Testis (tissue), 3 donors: Measurements from ENCODE around the gene PPM1M. TPM values are rescaled to one million over a fixed set of nuclear protein-coding genes. Genes with fewer than 3 reads are reported as not detected.

Experiments
- DNase-seq: peaks from one replicate; pipeline ENCODE4 v3.0.0-alpha.2; 2019
- H3K27ac ChIP-seq, 2 donors: fragments of 200-600 bp; sonication (generic); one replicate each; pipeline ENCODE4 v1.5.1; 2019
- H3K27me3 ChIP-seq: fragments of 200-600 bp; sonication (generic); one replicate; pipeline ENCODE4 v1.5.1; 2019
- H3K36me3 ChIP-seq: fragments of 200-600 bp; sonication (generic); one replicate; pipeline ENCODE4 v1.5.1; 2017; ENCODE audit warnings: low read depth; ENCODE audit errors: missing control alignments
- H3K4me1 ChIP-seq: fragments of 200-600 bp; sonication (generic); one replicate; pipeline ENCODE4 v1.5.1; 2019
- H3K4me3 ChIP-seq, 2 donors: fragments of 200-600 bp; sonication (generic); one replicate each; pipeline ENCODE4 v1.5.1; 2017 to 2019
- H3K9me3 ChIP-seq: fragments of 200-600 bp; sonication (generic); one replicate; pipeline ENCODE4 v1.5.1; 2017
- POLR2A ChIP-seq: fragments of 450-650 bp; IDR thresholded peaks from one replicate; pipeline ENCODE4 v1.6.1; 2017; ENCODE audit warnings: antibody characterized with exemption, mild to moderate bottlenecking, moderate library complexity
- WGBS, 2 donors: methylation state at CpG; one replicate each; pipeline ENCODE4 v1.1.5; 2018; 5-methylcytosine and 5-hydroxymethylcytosine counted together
- intact Hi-C: fragments of 100-400 bp; cut with DNase I; formaldehyde crosslinking; loops from one replicate; pipeline ENCODE4 v1.15.1; 2023; ENCODE audit warnings: low total_unique reads
- polyA plus RNA-seq: library from polyadenylated mRNA; stranded (reverse); fragments of 350-450 nt; fragmentation: Illumina TruSeq; extraction: RNeasy Lipid Tissue Mini Kit (QIAGEN cat#74804); gene quantifications from one replicate; pipeline ENCODE4 v1.2.3, GENCODE V29; 2014; ENCODE audit warnings: low read depth, low replicate concordance; ENCODE audit not compliant: insufficient read depth
- total RNA-seq, 2 donors: library from RNA; depleted of rRNA; stranded (reverse); fragments of >200 nt; gene quantifications; one replicate each; pipeline ENCODE4 v1.2.3, GENCODE V29; 2016
- TF ChIP-seq, protein P1 (sequence below), 3 experiments: fragments of 450-650 bp in 2 of 3; fragments of 200-600 bp in 1 of 3; sonication (generic) in 1 of 3; IDR thresholded peaks; one replicate each; pipeline ENCODE4 v1.5.1; 2016 to 2019; ENCODE audit warnings: antibody characterized with exemption in 3 of 3, mild to moderate bottlenecking in 2 of 3, moderate library complexity in 1 of 3

PPM1M gene
- total and polyA plus RNA-seq, 3 donors from 2014 or later: 12.9 to 22.2 (median 15.2) TPM

DNA sequence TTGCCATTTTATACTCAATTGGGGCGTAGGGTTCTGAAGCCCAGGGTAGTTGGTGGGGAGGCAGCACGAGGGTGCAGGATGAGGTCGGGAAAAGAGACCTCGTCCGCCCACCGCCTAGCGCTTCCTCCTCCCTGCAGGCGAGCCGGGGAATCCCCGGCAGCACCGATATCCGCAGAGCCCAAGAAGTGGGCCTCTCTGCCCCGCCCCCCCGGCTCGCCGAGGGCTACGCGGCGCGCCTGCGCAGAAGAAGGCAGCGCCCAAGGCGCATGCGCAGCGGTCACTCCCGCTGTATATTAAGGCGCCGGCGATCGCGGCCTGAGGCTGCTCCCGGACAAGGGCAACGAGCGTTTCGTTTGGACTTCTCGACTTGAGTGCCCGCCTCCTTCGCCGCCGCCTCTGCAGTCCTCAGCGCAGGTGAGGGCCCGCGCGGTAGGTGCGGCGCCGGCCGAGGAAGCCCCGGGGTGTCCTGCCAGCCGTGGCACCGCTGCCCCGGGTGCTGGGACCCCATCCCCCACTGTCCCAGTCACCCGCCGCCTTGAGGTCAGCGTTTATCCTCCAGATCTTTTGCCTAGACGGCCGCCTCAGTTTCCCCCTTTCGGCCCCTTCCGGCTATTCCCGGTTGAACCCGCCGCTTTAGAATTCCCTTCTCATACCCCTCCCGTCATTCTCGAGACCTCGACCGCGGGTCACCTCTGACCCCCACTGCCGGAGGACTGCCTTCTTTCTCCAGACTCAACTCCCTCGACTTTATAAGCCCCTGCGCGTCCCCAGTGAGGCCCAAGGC is 47.5 kb upstream of the PPM1M start, which contains the start of gene ALAS1:
ALAS1 (plus strand) TSS at position 319 of the 784 bp plus-strand sequence. CDS start 1,082 bp downstream, outside the sequence.
- DNase-seq: peak; percentile 93
- H3K36me3 ChIP-seq: no peaks in the 10 kb centered on the region
- peak; percentile 80 for TF ChIP-seq POLR2A
- TF ChIP-seq, protein P1, sequence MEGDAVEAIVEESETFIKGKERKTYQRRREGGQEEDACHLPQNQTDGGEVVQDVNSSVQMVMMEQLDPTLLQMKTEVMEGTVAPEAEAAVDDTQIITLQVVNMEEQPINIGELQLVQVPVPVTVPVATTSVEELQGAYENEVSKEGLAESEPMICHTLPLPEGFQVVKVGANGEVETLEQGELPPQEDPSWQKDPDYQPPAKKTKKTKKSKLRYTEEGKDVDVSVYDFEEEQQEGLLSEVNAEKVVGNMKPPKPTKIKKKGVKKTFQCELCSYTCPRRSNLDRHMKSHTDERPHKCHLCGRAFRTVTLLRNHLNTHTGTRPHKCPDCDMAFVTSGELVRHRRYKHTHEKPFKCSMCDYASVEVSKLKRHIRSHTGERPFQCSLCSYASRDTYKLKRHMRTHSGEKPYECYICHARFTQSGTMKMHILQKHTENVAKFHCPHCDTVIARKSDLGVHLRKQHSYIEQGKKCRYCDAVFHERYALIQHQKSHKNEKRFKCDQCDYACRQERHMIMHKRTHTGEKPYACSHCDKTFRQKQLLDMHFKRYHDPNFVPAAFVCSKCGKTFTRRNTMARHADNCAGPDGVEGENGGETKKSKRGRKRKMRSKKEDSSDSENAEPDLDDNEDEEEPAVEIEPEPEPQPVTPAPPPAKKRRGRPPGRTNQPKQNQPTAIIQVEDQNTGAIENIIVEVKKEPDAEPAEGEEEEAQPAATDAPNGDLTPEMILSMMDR (IDR thresholded peaks at IDR 0.05): peak in 2 of 3 experiments; percentile 7 to 34
- no peaks in the 10 kb centered on the region for H3K9me3 ChIP-seq
- intact Hi-C loops: no loop called here
- peak within 1 kb of the TSS; percentile 40 to 82 for H3K27ac ChIP-seq
- WGBS, 2 donors: 0 to 1% methylated on average over 30 to 39 of the region's 71 CpGs
- peaks cover 45% of the 10 kb centered on the region for H3K4me1 ChIP-seq
- peak within 1 kb of the TSS; percentile 82 to 85 for H3K4me3 ChIP-seq
- H3K27me3 ChIP-seq: no peaks in the 10 kb centered on the region

DNA sequence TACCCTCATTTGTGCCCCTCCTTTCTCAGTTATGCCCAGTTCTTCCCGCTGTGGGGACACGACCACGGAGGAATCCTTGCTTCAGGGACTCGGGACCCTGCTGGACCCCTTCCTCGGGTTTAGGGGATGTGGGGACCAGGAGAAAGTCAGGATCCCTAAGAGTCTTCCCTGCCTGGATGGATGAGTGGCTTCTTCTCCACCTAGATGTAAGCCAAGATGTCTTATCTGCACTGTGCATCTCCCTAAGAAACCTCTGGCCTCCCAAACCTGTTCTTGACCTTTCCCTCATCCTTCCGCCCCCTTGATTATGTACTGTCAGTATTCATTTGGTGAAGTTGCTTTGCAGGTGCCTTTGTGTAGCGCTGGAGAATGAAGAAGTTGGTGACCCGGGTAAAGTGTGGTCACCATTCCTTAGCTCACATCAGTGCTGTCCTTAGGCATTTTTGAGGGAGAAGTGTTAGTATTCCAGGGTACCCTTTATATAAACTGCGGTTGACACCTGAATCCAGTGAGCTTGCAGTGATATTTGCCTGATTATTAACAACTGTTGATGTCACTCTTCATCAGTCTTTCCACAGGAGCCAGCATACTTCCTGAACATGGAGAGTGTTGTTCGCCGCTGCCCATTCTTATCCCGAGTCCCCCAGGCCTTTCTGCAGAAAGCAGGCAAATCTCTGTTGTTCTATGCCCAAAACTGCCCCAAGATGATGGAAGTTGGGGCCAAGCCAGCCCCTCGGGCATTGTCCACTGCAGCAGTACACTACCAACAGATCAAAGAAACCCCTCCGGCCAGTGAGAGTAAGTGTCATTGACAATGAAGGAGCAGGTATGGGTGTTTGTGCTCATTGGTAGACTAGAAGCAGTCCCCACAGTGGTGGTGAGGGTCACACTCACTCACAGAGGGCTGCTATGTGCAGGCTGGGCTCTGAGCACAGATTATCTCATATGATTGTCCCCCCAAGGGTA is 46.6 kb upstream of the PPM1M start:
- Histone ChIP-seq H3K27ac (peak overlapping the region; percentile 40 to 82), H3K36me3 (no peaks in the 10 kb centered on the region), H3K4me1 (peaks cover 45% of the 10 kb centered on the region), H3K27me3 (no peaks in the 10 kb centered on the region), H3K9me3 (no peaks in the 10 kb centered on the region), H3K4me3 (peak overlapping the region; percentile 82 to 85)
- intact Hi-C loops: no loop called here
- no peak for DNase-seq
- TF ChIP-seq POLR2A: no peak
- TF ChIP-seq, protein P1 (IDR thresholded peaks at IDR 0.05): no peak
- 32 to 40% methylated on average over 14 of the region's 14 CpGs for WGBS, 2 donors

DNA sequence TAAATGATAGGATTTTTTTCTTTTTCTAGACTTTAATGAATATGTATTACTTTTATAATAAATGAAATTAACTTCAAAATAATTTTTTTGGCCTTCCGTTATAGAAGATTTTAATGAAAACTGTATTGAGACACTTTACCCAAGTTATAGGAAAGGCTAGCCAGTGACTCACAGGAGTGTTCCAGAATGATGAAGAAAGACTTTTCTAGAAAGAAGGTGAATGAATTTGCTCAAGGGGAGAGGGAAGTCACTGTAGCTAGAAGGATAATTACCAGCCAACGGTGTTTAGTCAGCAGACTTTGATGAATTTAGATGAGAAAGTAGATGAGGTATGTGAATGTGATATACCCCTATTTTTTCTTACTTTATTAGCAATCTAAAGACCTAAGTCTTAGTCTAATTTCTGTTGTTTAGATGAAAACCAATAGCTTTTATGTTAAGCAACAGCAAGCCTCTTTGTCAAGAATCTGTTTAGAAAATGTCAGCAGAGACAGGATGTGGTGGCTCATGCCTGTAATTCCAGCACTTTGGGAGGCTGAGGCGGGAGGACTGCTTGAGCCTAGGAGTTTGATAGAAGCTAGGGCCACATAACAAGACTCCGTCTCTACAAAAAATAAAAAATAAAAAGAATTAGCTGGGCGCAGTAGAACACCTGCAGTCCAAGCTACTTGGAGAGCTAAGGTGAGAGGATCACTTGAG is 44.4 kb upstream of the PPM1M start:
- H3K4me3 ChIP-seq: no peak overlapping the region
- no peak overlapping the region for H3K27ac ChIP-seq
- TF ChIP-seq, protein P1 (IDR thresholded peaks at IDR 0.05): no peak
- TF ChIP-seq POLR2A: no peak
- no peak for DNase-seq
- no peaks in the 10 kb centered on the region for H3K9me3 ChIP-seq
- no peaks in the 10 kb centered on the region for H3K27me3 ChIP-seq
- peaks cover 25% of the 10 kb centered on the region for H3K4me1 ChIP-seq
- intact Hi-C loops: no loop called here
- no peaks in the 10 kb centered on the region for H3K36me3 ChIP-seq
- 88 to 94% methylated on average over 5 of the region's 5 CpGs for WGBS, 2 donors

DNA sequence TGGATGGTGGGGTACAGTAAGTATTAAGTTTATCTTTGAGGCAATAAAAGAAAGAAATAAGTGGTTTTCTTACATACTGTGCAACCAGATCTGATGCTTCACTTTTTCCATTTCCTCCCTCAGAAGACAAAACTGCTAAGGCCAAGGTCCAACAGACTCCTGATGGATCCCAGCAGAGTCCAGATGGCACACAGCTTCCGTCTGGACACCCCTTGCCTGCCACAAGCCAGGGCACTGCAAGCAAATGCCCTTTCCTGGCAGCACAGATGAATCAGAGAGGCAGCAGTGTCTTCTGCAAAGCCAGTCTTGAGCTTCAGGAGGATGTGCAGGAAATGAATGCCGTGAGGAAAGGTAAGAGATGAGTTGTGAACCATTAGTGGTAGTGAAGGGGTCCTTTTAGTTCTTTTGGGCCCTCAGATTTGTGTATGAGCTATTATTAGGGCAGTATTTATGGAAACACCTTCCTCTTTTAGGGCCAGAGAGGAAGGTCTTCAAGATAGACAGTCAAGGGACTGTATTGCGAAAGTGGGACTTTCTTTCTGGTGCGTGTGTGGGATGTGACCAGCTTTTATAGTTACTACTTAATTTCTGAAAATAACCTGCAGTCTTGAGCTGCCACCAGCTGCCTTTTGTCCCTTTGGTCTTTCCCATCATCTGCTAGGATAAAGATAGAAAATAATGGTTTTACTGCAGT is 43.0 kb upstream of the PPM1M start:
- no peaks in the 10 kb centered on the region for H3K36me3 ChIP-seq
- H3K27ac ChIP-seq: no peak overlapping the region

More for the DNA sequence above, 43.0 kb upstream of the PPM1M start:
- Histone ChIP-seq H3K27me3 (no peaks in the 10 kb centered on the region), H3K4me1 (peaks cover 14% of the 10 kb centered on the region), H3K9me3 (no peaks in the 10 kb centered on the region), H3K4me3 (no peak overlapping the region)
- DNase-seq: no peak
- intact Hi-C loops: no loop called here
- WGBS, 2 donors: 79 to 93% methylated on average over 4 of the region's 4 CpGs
- TF ChIP-seq POLR2A: no peak
- TF ChIP-seq, protein P1 (IDR thresholded peaks at IDR 0.05): no peak
